Ishikawa (cell line): ENCODE results near the gene TICAM1.
A peak's percentile ranks its signal among the peaks of the same experiment; 100 is the strongest.

ENCODE experiments used
- CEBPB ChIP-seq: IDR thresholded peaks from 2 replicates; pipeline ENCODE4 v1.6.1; 2012
- CREB1 ChIP-seq: IDR thresholded peaks from 2 replicates; pipeline ENCODE4 v1.6.1; 2012; ENCODE audit warnings: low read depth
- EGR1 ChIP-seq: IDR thresholded peaks from 2 replicates; pipeline ENCODE4 v1.6.1; 2012
- EP300 ChIP-seq: IDR thresholded peaks from 2 replicates; pipeline ENCODE4 v1.6.1; 2012; ENCODE audit warnings: borderline replicate concordance
- FOXM1 ChIP-seq: IDR thresholded peaks from 2 replicates; pipeline ENCODE4 v1.6.1; 2012; ENCODE audit warnings: low read depth, borderline replicate concordance
- MAX ChIP-seq: IDR thresholded peaks from 2 replicates; pipeline ENCODE4 v1.6.1; 2012
- NFIC ChIP-seq: IDR thresholded peaks from 2 replicates; pipeline ENCODE4 v1.6.1; 2012
- RAD21 ChIP-seq: IDR thresholded peaks from 2 replicates; pipeline ENCODE4 v1.6.1; 2012; ENCODE audit warnings: low read depth
- TAF1 ChIP-seq: IDR thresholded peaks from 2 replicates; pipeline ENCODE4 v1.6.1; 2012; ENCODE audit warnings: low read depth, mild to moderate bottlenecking
- TCF12 ChIP-seq: IDR thresholded peaks from 2 replicates; pipeline ENCODE4 v1.6.1; 2012; ENCODE audit warnings: low read depth
- TEAD4 ChIP-seq: IDR thresholded peaks from 2 replicates; pipeline ENCODE4 v1.6.1; 2012
- USF1 ChIP-seq: IDR thresholded peaks from 2 replicates; pipeline ENCODE4 v1.6.1; 2012
- YY1 ChIP-seq: IDR thresholded peaks from 2 replicates; pipeline ENCODE4 v1.6.1; 2012; ENCODE audit warnings: low read depth
- ZBTB7A ChIP-seq: IDR thresholded peaks from 2 replicates; pipeline ENCODE4 v1.6.1; 2012; ENCODE audit warnings: low read depth
- TF ChIP-seq, protein P1 (sequence below): IDR thresholded peaks from 2 replicates; pipeline ENCODE4 v1.6.1; 2012; ENCODE audit warnings: low read depth, mild to moderate bottlenecking

Gene TICAM1

DNA sequence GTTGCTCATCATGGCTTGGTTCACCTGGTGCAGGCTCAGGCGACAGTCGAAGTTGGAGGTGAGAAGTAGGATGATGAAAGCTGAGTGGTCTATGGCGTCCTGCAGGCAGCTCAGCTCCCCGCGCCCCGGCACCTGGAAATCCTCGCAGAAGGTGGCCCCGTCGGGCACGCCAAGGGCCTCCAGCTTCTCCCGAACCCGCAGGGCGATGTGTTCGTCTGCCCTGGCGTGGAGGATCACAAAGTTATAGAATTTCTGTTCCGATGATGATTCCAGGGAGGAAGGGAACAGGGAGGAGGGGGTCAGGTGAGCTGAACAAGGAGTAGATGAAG is 14.6 kb downstream of the TICAM1 start:
- TF ChIP-seq YY1 (no peak), CEBPB (no peak), NFIC (no peak), CREB1 (no peak), TEAD4 (no peak), EGR1 (no peak), FOXM1 (no peak), USF1 (no peak), TAF1 (no peak)
- TF ChIP-seq, protein P1, sequence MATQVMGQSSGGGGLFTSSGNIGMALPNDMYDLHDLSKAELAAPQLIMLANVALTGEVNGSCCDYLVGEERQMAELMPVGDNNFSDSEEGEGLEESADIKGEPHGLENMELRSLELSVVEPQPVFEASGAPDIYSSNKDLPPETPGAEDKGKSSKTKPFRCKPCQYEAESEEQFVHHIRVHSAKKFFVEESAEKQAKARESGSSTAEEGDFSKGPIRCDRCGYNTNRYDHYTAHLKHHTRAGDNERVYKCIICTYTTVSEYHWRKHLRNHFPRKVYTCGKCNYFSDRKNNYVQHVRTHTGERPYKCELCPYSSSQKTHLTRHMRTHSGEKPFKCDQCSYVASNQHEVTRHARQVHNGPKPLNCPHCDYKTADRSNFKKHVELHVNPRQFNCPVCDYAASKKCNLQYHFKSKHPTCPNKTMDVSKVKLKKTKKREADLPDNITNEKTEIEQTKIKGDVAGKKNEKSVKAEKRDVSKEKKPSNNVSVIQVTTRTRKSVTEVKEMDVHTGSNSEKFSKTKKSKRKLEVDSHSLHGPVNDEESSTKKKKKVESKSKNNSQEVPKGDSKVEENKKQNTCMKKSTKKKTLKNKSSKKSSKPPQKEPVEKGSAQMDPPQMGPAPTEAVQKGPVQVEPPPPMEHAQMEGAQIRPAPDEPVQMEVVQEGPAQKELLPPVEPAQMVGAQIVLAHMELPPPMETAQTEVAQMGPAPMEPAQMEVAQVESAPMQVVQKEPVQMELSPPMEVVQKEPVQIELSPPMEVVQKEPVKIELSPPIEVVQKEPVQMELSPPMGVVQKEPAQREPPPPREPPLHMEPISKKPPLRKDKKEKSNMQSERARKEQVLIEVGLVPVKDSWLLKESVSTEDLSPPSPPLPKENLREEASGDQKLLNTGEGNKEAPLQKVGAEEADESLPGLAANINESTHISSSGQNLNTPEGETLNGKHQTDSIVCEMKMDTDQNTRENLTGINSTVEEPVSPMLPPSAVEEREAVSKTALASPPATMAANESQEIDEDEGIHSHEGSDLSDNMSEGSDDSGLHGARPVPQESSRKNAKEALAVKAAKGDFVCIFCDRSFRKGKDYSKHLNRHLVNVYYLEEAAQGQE, result no peak

DNA sequence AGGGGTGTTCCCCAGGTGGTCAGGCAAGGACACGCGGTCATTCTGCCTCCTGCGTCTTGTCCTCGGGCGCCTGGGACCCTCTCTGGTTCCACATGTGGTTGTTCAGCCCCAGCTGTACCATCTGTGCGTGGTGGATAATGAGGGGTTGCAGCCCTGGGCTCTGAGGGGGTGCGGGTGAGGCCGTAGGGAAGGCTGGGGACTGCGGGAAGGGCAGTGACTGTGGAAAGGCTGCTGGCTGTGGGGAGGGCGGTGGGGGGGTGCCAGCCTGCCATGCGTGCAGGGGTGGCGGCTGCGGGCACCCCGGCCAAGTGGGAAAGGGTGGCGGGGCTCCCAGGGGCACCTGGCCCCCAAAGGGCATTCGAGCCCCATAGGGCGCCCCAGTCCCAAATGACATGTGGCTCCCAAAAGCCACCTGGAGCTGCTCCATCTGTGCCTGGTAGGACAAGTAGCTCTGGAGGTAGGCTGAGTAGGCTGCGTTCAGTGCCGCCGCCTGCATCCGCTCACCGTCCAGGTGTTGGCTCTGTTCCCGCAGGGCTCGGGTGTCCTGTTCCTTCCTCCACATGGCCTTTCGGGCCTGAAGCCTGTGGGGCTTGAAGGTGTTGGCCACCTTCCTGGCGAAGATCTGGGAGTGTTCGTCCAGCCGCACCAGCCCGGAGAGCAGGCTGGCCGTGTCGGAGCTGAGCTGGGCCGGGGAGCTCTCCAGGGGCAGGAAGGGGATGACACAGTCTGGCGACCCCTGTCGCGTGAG is 15.1 kb downstream of the TICAM1 start:
- TF ChIP-seq, protein P1, result no peak
- TF ChIP-seq ZBTB7A (no peak), TEAD4 (no peak)

DNA sequence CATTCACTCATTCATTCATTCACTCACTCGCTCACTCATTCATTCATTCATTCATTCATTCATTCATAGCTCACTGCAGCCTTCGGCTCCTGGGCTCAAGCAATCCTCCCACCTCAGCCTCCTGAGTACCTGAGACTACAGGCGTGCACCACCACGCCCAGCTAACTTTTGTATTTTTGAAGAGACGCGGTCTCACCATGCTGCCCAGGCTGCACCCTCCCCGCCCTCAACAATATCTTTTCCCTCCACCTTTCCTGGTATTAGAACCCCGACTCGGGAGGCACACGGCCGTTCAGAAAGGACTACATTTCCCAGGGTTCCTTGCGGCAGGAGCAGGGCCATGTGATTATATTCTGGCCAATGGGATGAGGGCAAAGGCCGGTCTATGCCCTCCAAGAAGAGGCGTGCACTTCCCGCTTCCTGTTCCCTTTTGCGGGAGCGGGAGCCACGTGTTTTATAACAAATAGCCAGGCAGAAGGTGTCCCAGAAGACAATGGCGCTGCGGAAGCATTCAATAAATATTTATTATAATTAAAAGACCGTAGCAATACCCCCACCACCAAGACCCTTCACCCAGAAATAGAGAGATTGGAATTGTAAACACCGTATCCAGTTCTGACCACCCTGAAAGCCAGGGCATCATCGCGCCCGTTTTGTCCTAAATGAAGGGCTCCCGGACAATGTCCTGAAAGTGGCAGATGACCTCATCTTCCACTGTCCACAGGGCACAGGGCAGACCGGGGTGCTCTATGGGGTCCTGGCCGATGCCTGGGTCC is 15.9 kb downstream of the TICAM1 start:
- TF ChIP-seq ZBTB7A (no peak), TAF1 (no peak), CREB1 (no peak), TCF12 (no peak), MAX (peak; percentile 99), YY1 (peak; percentile 62), EP300 (no peak), NFIC (no peak), FOXM1 (no peak), RAD21 (no peak), TEAD4 (no peak), USF1 (peak; percentile 99), CEBPB (no peak), EGR1 (no peak)
- TF ChIP-seq, protein P1, result no peak

DNA sequence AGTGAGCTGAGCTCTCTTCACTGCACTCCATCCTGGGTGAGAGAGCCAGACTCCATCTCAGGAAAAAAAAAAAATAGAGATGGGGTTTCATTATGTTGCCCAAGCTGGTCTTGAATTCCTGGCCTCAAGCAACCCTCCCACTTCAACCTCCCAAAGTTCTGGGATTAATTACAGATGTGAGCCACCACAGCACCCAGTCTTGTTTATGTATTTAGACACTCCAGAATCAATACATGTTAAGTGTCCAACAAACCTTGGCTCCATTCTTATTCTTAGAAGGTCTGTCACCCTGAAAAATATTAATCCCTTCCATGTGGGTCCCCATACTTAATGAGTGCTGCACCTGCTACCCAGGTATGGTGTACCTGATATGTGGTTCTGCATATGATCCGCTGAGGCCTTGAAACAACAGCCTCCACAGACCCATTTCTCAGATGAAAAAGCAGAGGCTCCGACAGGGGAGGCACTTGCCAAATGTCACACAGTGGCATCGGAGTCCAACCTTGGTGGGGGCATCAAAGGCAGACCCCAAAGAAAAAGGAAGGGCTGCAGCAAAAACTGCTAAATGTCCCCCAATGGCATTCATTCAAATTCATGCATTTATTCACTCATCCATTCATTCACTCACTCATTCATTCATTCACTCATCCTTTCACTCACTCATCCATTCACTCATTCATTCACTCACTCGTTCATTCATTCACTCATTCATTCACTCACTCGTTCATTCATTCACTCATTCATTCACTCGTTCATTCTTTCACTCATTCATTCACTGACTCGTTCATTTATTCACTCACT is 16.7 kb downstream of the TICAM1 start:
- no peak for TF ChIP-seq TEAD4
- TF ChIP-seq EP300, result no peak
- no peak for TF ChIP-seq TCF12
- TF ChIP-seq, protein P1, result no peak
- no peak for TF ChIP-seq CEBPB
- TF ChIP-seq FOXM1, result no peak
- no peak for TF ChIP-seq RAD21
- no peak for TF ChIP-seq MAX
- TF ChIP-seq USF1, result no peak
